ENCODE data around the gene SH3BP2.

The SH3BP2 gene

GRCh38 chr4:2886161-2886560 lies 93.3 kb downstream of the SH3BP2 start:
- DNase-seq (ENCODE audit: extremely low read depth, insufficient read length), result no peak
- peaks cover 13% of the 10 kb centered on the region for H3K36me3 ChIP-seq (ENCODE audit: control insufficient read depth, insufficient read depth, low read length)
- TF ChIP-seq, protein P1, sequence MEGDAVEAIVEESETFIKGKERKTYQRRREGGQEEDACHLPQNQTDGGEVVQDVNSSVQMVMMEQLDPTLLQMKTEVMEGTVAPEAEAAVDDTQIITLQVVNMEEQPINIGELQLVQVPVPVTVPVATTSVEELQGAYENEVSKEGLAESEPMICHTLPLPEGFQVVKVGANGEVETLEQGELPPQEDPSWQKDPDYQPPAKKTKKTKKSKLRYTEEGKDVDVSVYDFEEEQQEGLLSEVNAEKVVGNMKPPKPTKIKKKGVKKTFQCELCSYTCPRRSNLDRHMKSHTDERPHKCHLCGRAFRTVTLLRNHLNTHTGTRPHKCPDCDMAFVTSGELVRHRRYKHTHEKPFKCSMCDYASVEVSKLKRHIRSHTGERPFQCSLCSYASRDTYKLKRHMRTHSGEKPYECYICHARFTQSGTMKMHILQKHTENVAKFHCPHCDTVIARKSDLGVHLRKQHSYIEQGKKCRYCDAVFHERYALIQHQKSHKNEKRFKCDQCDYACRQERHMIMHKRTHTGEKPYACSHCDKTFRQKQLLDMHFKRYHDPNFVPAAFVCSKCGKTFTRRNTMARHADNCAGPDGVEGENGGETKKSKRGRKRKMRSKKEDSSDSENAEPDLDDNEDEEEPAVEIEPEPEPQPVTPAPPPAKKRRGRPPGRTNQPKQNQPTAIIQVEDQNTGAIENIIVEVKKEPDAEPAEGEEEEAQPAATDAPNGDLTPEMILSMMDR (IDR thresholded peaks at IDR 0.05; ENCODE audit: insufficient read depth, low read length, poor library complexity, severe bottlenecking), result no peak
- no peaks in the 10 kb centered on the region for H3K27me3 ChIP-seq (replicated peaks; ENCODE audit: control insufficient read depth, insufficient read depth, low read length)
- H3K4me3 ChIP-seq (replicated peaks; ENCODE audit: low read depth, low read length), result no peak overlapping the region

DNA sequence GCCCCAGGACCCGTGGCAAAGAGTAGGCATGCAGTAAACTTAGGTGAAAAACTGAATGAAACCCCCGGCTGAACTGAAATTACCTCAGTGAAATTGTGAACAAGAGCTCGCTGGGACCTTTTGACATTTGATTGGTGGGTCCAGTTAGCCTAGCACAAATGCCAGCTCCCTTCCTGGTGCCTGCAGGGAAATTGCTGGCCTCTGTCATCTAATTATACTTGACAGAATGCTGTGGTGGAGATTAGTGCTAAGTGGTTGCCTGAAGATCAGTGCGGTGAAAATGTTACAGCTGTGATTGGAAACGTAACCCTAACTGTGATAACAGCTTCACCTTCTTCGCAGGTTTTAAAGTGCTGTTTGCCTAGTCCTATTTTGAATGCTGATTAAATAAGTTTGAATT lies 93.7 kb downstream of the SH3BP2 start:
- no peaks in the 10 kb centered on the region for H3K27me3 ChIP-seq (replicated peaks; ENCODE audit: control insufficient read depth, insufficient read depth, low read length)
- no peak overlapping the region for H3K4me3 ChIP-seq (replicated peaks; ENCODE audit: low read depth, low read length)
- no peak for DNase-seq (ENCODE audit: extremely low read depth, insufficient read length)
- peaks cover 13% of the 10 kb centered on the region for H3K36me3 ChIP-seq (ENCODE audit: control insufficient read depth, insufficient read depth, low read length)
- TF ChIP-seq, protein P1 (IDR thresholded peaks at IDR 0.05; ENCODE audit: insufficient read depth, low read length, poor library complexity, severe bottlenecking), result no peak

DNA sequence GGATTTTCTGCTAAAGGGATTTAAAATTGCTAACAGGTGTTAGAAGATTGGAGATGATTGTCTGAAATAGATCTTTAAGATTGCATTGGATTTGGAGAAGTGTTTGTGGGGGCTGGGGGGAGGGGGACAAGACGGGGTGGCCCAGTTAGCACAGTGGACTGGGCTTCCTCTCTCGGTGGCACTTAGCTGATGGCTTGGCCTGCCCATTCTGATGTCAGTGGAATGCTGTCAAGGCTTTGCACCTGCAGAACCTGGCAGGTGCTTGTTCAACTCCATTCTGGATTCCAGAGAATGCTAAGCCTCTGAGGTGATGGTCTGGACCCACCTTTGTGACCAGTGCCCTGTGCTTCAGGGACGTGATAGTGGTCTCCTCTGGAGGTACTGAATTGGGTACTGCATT lies 94.5 kb downstream of the SH3BP2 start:
- no peak for DNase-seq (ENCODE audit: extremely low read depth, insufficient read length)
- TF ChIP-seq, protein P1 (IDR thresholded peaks at IDR 0.05; ENCODE audit: insufficient read depth, low read length, poor library complexity, severe bottlenecking), result no peak
- Histone ChIP-seq H3K27me3 (replicated peaks; ENCODE audit: control insufficient read depth, insufficient read depth, low read length) (no peaks in the 10 kb centered on the region), H3K4me3 (replicated peaks; ENCODE audit: low read depth, low read length) (no peak overlapping the region), H3K36me3 (ENCODE audit: control insufficient read depth, insufficient read depth, low read length) (peaks cover 13% of the 10 kb centered on the region)

DNA sequence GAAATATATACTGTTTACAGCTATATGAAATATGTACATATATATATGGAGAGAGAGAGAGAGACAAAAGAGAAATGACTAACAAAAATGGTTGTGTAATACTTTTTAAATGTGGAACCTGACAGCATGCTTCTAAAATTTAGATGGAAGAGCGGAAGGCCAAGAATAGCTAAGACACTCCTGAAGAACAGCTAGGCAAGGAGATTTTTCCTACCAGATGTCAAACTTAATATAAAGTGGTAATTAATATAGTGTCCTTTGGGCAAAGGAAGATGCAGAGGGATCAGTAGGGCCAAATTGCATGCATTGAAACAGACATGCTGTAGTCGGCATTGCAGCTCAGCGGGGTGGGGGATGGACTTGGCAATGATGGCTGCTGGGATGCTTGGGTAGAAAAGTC lies 96.0 kb downstream of the SH3BP2 start:
- Histone ChIP-seq H3K36me3 (ENCODE audit: control insufficient read depth, insufficient read depth, low read length) (peaks cover 13% of the 10 kb centered on the region), H3K27me3 (replicated peaks; ENCODE audit: control insufficient read depth, insufficient read depth, low read length) (no peaks in the 10 kb centered on the region), H3K4me3 (replicated peaks; ENCODE audit: low read depth, low read length) (no peak overlapping the region)
- TF ChIP-seq, protein P1 (IDR thresholded peaks at IDR 0.05; ENCODE audit: insufficient read depth, low read length, poor library complexity, severe bottlenecking), result no peak
- no peak for DNase-seq (ENCODE audit: extremely low read depth, insufficient read length)
